AG08395 (cell line): ENCODE results near the gene DCDC2C.
"Not testable (repeated sequence)": the region's sequence is repeated elsewhere in the genome, so short reads cannot be mapped to it uniquely, and the experiment has no call there.

Source experiments
- DNase-seq: peaks from one replicate; pipeline ENCODE4 v3.0.0; 2012; ENCODE audit warnings: mixed read lengths, low spot score

DCDC2C gene

GRCh38 chr2:3771576-3771975 lies 68.2 kb downstream of the DCDC2C start:
- no peak for DNase-seq

- no peak for DNase-seq
These were observed 71.0 kb downstream of the DCDC2C start for GRCh38 chr2:3774336-3774735.

- no peak for DNase-seq
These were observed 72.9 kb downstream of the DCDC2C start for GRCh38 chr2:3776311-3776710.

GRCh38 chr2:3777966-3778365 lies 74.6 kb downstream of the DCDC2C start:
- no peak for DNase-seq

GRCh38 chr2:3778851-3779495 lies 75.6 kb downstream of the DCDC2C start:
- DNase-seq, result no peak

GRCh38 chr2:3779496-3780049 lies 76.2 kb downstream of the DCDC2C start:
- DNase-seq, result no peak

GRCh38 chr2:3780477-3781402 lies 77.4 kb downstream of the DCDC2C start:
- DNase-seq, result no peak

GRCh38 chr2:3784731-3785130 lies 81.4 kb downstream of the DCDC2C start:
- no peak for DNase-seq

GRCh38 chr2:3785220-3785889 lies 82.0 kb downstream of the DCDC2C start:
- DNase-seq, result no peak

- DNase-seq, result no peak
These were observed 82.5 kb downstream of the DCDC2C start for GRCh38 chr2:3785890-3786273.

GRCh38 chr2:3787768-3788167 lies 84.4 kb downstream of the DCDC2C start:
- no peak for DNase-seq

GRCh38 chr2:3789256-3789655 lies 85.9 kb downstream of the DCDC2C start:
- DNase-seq, result no peak

GRCh38 chr2:3793249-3793648 lies 89.9 kb downstream of the DCDC2C start:
- DNase-seq, result no peak

GRCh38 chr2:3801506-3801905 lies 98.1 kb downstream of the DCDC2C start:
- no peak for DNase-seq

- no peak for DNase-seq
These were observed 102.0 kb downstream of the DCDC2C start for GRCh38 chr2:3805201-3805939.

- no peak for DNase-seq
These were observed 102.8 kb downstream of the DCDC2C start for GRCh38 chr2:3806168-3806567.

- no peak for DNase-seq
These were observed 103.4 kb downstream of the DCDC2C start for GRCh38 chr2:3806730-3807129.

- DNase-seq, result no peak
These were observed 104.5 kb downstream of the DCDC2C start for GRCh38 chr2:3807853-3808252.

GRCh38 chr2:3814706-3815245 lies 111.4 kb downstream of the DCDC2C start:
- no peak for DNase-seq

GRCh38 chr2:3817144-3817543 lies 113.8 kb downstream of the DCDC2C start:
- not testable (repeated sequence) for DNase-seq

GRCh38 chr2:3823748-3824147 lies 120.4 kb downstream of the DCDC2C start:
- DNase-seq, result no peak
